Erythroblast (primary cell): ENCODE data around the gene RPL12.

Source experiments
- DNase-seq, 2 experiments: peaks; one replicate each; lab custom pipeline; 2025; lab: John Stamatoyannopoulos, UW
- GATA1 ChIP-seq: IDR thresholded peaks from 2 replicates; pipeline ENCODE4 v1.6.1; 2011; ENCODE audit warnings: low read depth, mild to moderate bottlenecking, control low read depth, low read length, moderate library complexity
- POLR2A ChIP-seq: IDR thresholded peaks from 2 replicates; pipeline ENCODE4 v1.6.1; 2011; ENCODE audit warnings: mild to moderate bottlenecking, low read length

Gene RPL12

GRCh38 chr9:127399736-127400269 is 51.4 kb downstream of the RPL12 start:
- TF ChIP-seq POLR2A (no peak), GATA1 (no peak)
- no peak for DNase-seq

- TF ChIP-seq GATA1 (no peak), POLR2A (no peak)
- no peak for DNase-seq
Measured at GRCh38 chr9:127398715-127399400, 52.3 kb downstream of the RPL12 start.

GRCh38 chr9:127398275-127398647 is 52.9 kb downstream of the RPL12 start:
- DNase-seq, result no peak
- TF ChIP-seq POLR2A (no peak), GATA1 (no peak)
